ENCODE results near the gene HEATR5A. TPM values are rescaled to one million over a fixed set of nuclear protein-coding genes. Genes with fewer than 3 reads are reported as not detected.

HEATR5A gene
- total and polyA plus RNA-seq, 10 of the 15 experiments (the other 5 are each of a cell fraction or from before 2014, with no cell fraction given) = 5.1 to 37.1 (median 13.8) TPM

DNA sequence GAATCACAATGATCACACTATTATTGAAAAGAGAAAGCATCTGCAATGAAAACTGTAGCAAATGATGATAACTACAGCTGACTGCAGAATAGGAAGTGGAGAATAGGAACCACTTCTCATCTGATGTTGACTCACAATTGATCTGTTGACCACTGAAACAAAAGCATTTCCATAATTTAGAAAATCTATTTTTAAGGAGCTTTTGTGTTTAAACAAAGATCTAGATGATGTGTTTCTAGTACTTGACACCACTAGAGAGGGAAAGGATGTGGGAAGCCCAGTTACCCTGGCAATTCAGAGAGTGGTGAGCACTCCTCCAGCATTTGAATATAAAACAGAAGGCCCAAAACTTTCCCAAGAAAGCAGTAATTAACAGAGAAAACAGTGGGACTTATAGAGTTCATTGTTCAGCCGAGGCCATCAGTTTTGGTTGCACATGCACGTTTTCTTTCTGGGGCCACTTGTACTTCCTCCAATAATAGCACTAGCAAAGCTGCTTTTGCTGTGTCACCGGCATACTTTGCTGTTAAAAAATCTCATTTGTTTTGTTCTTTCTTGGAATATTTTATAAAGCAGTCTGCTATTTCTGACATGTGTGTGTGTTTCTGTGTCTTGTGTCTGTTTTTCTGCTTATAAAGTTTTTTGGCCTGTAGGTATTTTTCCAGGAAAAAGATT, 136.6 kb downstream of the HEATR5A start (continued):
- no peak for TF ChIP-seq RAD21 (IDR thresholded peaks at IDR 0.05; ENCODE audit: insufficient read depth, low read depth, low read length)
- TF ChIP-seq, protein P1, sequence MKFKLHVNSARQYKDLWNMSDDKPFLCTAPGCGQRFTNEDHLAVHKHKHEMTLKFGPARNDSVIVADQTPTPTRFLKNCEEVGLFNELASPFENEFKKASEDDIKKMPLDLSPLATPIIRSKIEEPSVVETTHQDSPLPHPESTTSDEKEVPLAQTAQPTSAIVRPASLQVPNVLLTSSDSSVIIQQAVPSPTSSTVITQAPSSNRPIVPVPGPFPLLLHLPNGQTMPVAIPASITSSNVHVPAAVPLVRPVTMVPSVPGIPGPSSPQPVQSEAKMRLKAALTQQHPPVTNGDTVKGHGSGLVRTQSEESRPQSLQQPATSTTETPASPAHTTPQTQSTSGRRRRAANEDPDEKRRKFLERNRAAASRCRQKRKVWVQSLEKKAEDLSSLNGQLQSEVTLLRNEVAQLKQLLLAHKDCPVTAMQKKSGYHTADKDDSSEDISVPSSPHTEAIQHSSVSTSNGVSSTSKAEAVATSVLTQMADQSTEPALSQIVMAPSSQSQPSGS (IDR thresholded peaks at IDR 0.05; ENCODE audit: low read length) = peak; percentile 41; the same call in 1 of the 2 replicates
- TF ChIP-seq, protein P2, sequence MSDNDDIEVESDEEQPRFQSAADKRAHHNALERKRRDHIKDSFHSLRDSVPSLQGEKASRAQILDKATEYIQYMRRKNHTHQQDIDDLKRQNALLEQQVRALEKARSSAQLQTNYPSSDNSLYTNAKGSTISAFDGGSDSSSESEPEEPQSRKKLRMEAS (IDR thresholded peaks at IDR 0.05; ENCODE audit: low read depth, low read length) = no peak
- no peak for TF ChIP-seq SRF (IDR thresholded peaks at IDR 0.05; ENCODE audit: low read depth in 2 of 2, low read length in 2 of 2)
- TF ChIP-seq NFIC (IDR thresholded peaks at IDR 0.05; ENCODE audit: low read depth, low read length) = peak; percentile 30; the same call in 1 of the 2 replicates
- 0 out of 2 replicates have a peak, but pooled peaks have one; percentile 21 for TF ChIP-seq DPF2 (IDR thresholded peaks at IDR 0.05)
- no peak for TF ChIP-seq LARP7 (IDR thresholded peaks at IDR 0.05)
- no peak for TF ChIP-seq CBFB (IDR thresholded peaks at IDR 0.05; ENCODE audit: low read depth)
- TF ChIP-seq IKZF2 (IDR thresholded peaks at IDR 0.05) = peak; percentile 55 to 59; a peak in 2 of 4 replicates

DNA sequence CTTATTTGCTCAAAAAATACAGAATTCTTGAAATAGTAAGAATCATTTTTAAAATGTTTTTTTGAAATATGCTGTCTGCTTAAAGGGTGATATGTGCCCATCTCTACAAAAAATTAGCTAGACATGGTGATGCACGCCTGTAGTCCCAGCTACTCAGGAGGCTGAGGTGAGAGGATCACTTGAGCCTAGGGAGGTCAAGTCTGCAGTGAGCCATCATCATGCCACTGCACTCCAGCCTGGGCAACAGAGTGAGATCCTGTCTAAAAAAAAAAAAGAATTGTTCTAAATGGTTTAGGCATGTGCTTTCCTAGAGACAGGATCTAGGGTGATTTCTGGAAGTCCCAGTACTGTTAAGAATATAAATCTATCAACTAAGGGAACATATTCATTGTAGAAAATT, 137.2 kb downstream of the HEATR5A start:
- Histone ChIP-seq H3K4me3 (no peak overlapping the region), H4K20me1 (ENCODE audit: control insufficient read depth, insufficient read depth) (no peaks in the 10 kb centered on the region), H3K27me3 (replicated peaks in 1 of 2; ENCODE audit: control insufficient read depth in 2 of 2, insufficient read depth in 2 of 2, low read length in 1 of 2) (no peaks in the 10 kb centered on the region), H3K9ac (ENCODE audit: control insufficient read depth, insufficient read depth, low read length) (no peak overlapping the region), H3K36me3 (ENCODE audit: control insufficient read depth in 2 of 2, insufficient read depth in 2 of 2, low read length in 1 of 2) (no peaks in the 10 kb centered on the region), H3K4me1 (ENCODE audit: control insufficient read depth, insufficient read depth, low read length) (peaks cover 9% of the 10 kb centered on the region), H3K4me2 (ENCODE audit: control insufficient read depth, insufficient read depth) (no peak overlapping the region), H3K79me2 (ENCODE audit: control insufficient read depth, insufficient read depth, low read length) (no peaks in the 10 kb centered on the region), H3K27ac (ENCODE audit: control insufficient read depth, insufficient read depth) (no peak overlapping the region), H2AFZ (ENCODE audit: control insufficient read depth, low read depth, low read length) (no peak overlapping the region; the same call in 1 of the 2 replicates), H3K9me3 (replicated peaks; ENCODE audit: control insufficient read depth, insufficient read depth, low read length) (no peaks in the 10 kb centered on the region; the same call in 2 of the 3 replicates)
- in situ Hi-C loops (cut with MboI) (no loop called here), intact Hi-C loops (cut with micrococcal nuclease; ENCODE audit: unreplicated experiment) (no loop called here)
- POLR2A ChIA-PET = interaction anchor here (0.6 kb wide), 2 partner anchors 17 to 18 kb away, joined by 3 read pairs; no protein-coding TSS in a partner anchor
- no TSS peak for BruUV-seq (replicated peaks)
- SMC1A ChIA-PET (ENCODE audit: uncharacterized antibody, unreplicated experiment) = interaction anchor here (1.0 kb wide), 1 partner anchor 43 kb away, joined by 3 read pairs; no protein-coding TSS in a partner anchor
- RAD21 ChIA-PET (ENCODE audit: unreplicated experiment) = no interaction called here
- CTCF ChIA-PET = interaction anchor here (0.9 to 1.4 kb wide), 3 partner anchors 12 to 77 kb away, joined by 4 to 5 read pairs (median 4); no protein-coding TSS in a partner anchor
- FAIRE-seq (no peak), ATAC-seq (peak; percentile 40), DNase-seq (ENCODE audit: low read depth, low spot score) (no peak)
- 100% methylated on average over 1 of the region's 1 CpG for WGBS (ENCODE audit: insufficient coverage, insufficient replicate concordance, low lambda C conversion rate, missing lambda C conversion rate)
- TF ChIP-seq EZH2 (IDR thresholded peaks at IDR 0.05; ENCODE audit: borderline replicate concordance, control insufficient read depth, low read depth, low read length) (no peak), NFYA (IDR thresholded peaks at IDR 0.05; ENCODE audit: borderline replicate concordance, low read depth, low read length) (no peak), BRCA1 (IDR thresholded peaks at IDR 0.05; ENCODE audit: low read depth, low read length) (no peak), RAD51 (IDR thresholded peaks at IDR 0.05) (no peak), CREM (IDR thresholded peaks at IDR 0.05; ENCODE audit: low read depth) (no peak), NR2C1 (IDR thresholded peaks at IDR 0.05) (no peak), NR2C2 (IDR thresholded peaks at IDR 0.05; ENCODE audit: borderline replicate concordance, control insufficient read depth, insufficient read length, low read depth) (no peak), IRF4 (IDR thresholded peaks at IDR 0.05; ENCODE audit: low read depth, low read length) (no peak), HDAC6 (IDR thresholded peaks at IDR 0.05; ENCODE audit: unreplicated experiment) (no peak), RUNX3 (IDR thresholded peaks at IDR 0.05; ENCODE audit: low read length) (no peak), SMAD5 (IDR thresholded peaks at IDR 0.05; ENCODE audit: low read depth) (no peak)
- TF ChIP-seq, protein P2 (IDR thresholded peaks at IDR 0.05; ENCODE audit: low read depth, low read length) = no peak
